Testis (tissue), 3 donors: Measurements from ENCODE around the gene MAP3K7. TPM values are rescaled to one million over a fixed set of nuclear protein-coding genes. Genes with fewer than 3 reads are reported as not detected.

Experiments
- DNase-seq: peaks from one replicate; pipeline ENCODE4 v3.0.0-alpha.2; 2019
- H3K27ac ChIP-seq, 2 donors: fragments of 200-600 bp; sonication (generic); one replicate each; pipeline ENCODE4 v1.5.1; 2019
- H3K27me3 ChIP-seq: fragments of 200-600 bp; sonication (generic); one replicate; pipeline ENCODE4 v1.5.1; 2019
- H3K36me3 ChIP-seq: fragments of 200-600 bp; sonication (generic); one replicate; pipeline ENCODE4 v1.5.1; 2017; ENCODE audit warnings: low read depth; ENCODE audit errors: missing control alignments
- H3K4me1 ChIP-seq: fragments of 200-600 bp; sonication (generic); one replicate; pipeline ENCODE4 v1.5.1; 2019
- H3K4me3 ChIP-seq, 2 donors: fragments of 200-600 bp; sonication (generic); one replicate each; pipeline ENCODE4 v1.5.1; 2017 to 2019
- H3K9me3 ChIP-seq: fragments of 200-600 bp; sonication (generic); one replicate; pipeline ENCODE4 v1.5.1; 2017
- CTCF ChIP-seq, 3 experiments: fragments of 450-650 bp in 2 of 3; fragments of 200-600 bp in 1 of 3; sonication (generic) in 1 of 3; IDR thresholded peaks; one replicate each; pipeline ENCODE4 v1.5.1; 2016 to 2019; ENCODE audit warnings: antibody characterized with exemption in 3 of 3, mild to moderate bottlenecking in 2 of 3, moderate library complexity in 1 of 3
- POLR2A ChIP-seq: fragments of 450-650 bp; IDR thresholded peaks from one replicate; pipeline ENCODE4 v1.6.1; 2017; ENCODE audit warnings: antibody characterized with exemption, mild to moderate bottlenecking, moderate library complexity
- WGBS, 2 donors: methylation state at CpG; one replicate each; pipeline ENCODE4 v1.1.5; 2018; 5-methylcytosine and 5-hydroxymethylcytosine counted together
- intact Hi-C: fragments of 100-400 bp; cut with DNase I; formaldehyde crosslinking; loops from one replicate; pipeline ENCODE4 v1.15.1; 2023; ENCODE audit warnings: low total_unique reads
- polyA plus RNA-seq: library from polyadenylated mRNA; stranded (reverse); fragments of 350-450 nt; fragmentation: Illumina TruSeq; extraction: RNeasy Lipid Tissue Mini Kit (QIAGEN cat#74804); gene quantifications from one replicate; pipeline ENCODE4 v1.2.3, GENCODE V29; 2014; ENCODE audit warnings: low read depth, low replicate concordance; ENCODE audit not compliant: insufficient read depth
- total RNA-seq, 2 donors: library from RNA; depleted of rRNA; stranded (reverse); fragments of >200 nt; gene quantifications; one replicate each; pipeline ENCODE4 v1.2.3, GENCODE V29; 2016

The MAP3K7 gene
- total and polyA plus RNA-seq, 3 donors from 2014 or later = 20.2 to 39.0 (median 35.7) TPM

GRCh38 chr6:90605749-90606340 is 19.0 kb upstream of the MAP3K7 start:
- Histone ChIP-seq H3K36me3 (no peaks in the 10 kb centered on the region), H3K9me3 (no peaks in the 10 kb centered on the region), H3K4me1 (no peaks in the 10 kb centered on the region), H3K27me3 (no peaks in the 10 kb centered on the region), H3K27ac (no peak overlapping the region), H3K4me3 (no peak overlapping the region)
- 30 to 45% methylated on average over 1 of the region's 1 CpG for WGBS, 2 donors
- no peak for TF ChIP-seq POLR2A
- no peak for TF ChIP-seq CTCF (IDR thresholded peaks at IDR 0.05)
- intact Hi-C loops = no loop called here
- no peak for DNase-seq

- intact Hi-C loops = no loop called here
- DNase-seq = no peak
Observed at GRCh38 chr6:90604546-90604945, 17.7 kb upstream of the MAP3K7 start.

GRCh38 chr6:90599151-90599550 is 12.3 kb upstream of the MAP3K7 start:
- Histone ChIP-seq H3K4me1 (no peaks in the 10 kb centered on the region), H3K4me3 (no peak overlapping the region), H3K36me3 (no peaks in the 10 kb centered on the region), H3K27me3 (no peaks in the 10 kb centered on the region), H3K9me3 (no peaks in the 10 kb centered on the region), H3K27ac (no peak overlapping the region)
- TF ChIP-seq POLR2A = no peak
- TF ChIP-seq CTCF (IDR thresholded peaks at IDR 0.05) = no peak
- intact Hi-C loops = no loop called here
- 77 to 84% methylated on average over 4 of the region's 4 CpGs for WGBS, 2 donors
- DNase-seq = no peak

More at GRCh38 chr6:90604546-90604945, 17.7 kb upstream of the MAP3K7 start:
- WGBS, 2 donors = 77 to 88% methylated on average over 1 of the region's 1 CpG
- no peak overlapping the region for H3K4me3 ChIP-seq
- no peaks in the 10 kb centered on the region for H3K4me1 ChIP-seq
- H3K9me3 ChIP-seq = no peaks in the 10 kb centered on the region
- H3K36me3 ChIP-seq = no peaks in the 10 kb centered on the region
- no peak overlapping the region for H3K27ac ChIP-seq
- H3K27me3 ChIP-seq = no peaks in the 10 kb centered on the region
- TF ChIP-seq POLR2A (no peak), CTCF (IDR thresholded peaks at IDR 0.05) (no peak)

DNA sequence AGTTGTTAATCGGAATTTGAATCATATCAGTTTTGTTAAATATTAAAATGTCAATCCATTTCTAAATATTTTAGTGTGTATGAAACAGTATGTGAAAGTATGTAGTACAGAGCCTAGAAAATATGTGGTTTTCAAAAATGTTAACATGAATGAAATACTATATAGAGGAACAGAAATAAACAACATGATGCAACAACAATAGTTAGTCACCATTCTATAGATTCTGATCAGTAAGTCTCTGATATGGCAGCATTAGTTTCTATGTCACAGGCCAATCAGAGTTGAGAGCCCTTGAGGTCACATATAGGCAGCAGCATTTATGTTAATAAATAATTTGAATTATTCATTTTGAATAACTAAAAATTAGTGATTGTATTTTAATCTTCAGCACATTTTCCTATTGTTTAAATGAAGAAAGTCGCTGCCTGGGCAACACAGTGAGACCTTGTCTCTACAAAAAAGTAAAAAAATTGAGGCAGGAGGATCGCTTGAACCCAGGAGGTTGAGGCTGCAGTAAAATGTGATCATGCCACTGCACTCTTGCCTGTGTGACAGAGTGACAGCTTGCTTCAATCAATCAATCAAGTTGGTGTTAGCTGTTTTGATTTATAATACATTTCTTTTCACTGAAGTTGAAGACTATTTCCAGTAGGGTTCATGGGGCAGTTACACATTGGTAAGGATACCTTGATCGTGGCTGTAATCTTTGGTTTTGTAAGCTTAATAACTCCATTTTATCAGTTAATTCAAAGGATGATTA is 11.5 kb upstream of the MAP3K7 start:
- Histone ChIP-seq H3K4me3 (no peak overlapping the region), H3K27ac (no peak overlapping the region), H3K4me1 (no peaks in the 10 kb centered on the region), H3K27me3 (no peaks in the 10 kb centered on the region), H3K36me3 (no peaks in the 10 kb centered on the region), H3K9me3 (no peaks in the 10 kb centered on the region)
- WGBS, 2 donors = 88 to 91% methylated on average over 4 of the region's 4 CpGs
- DNase-seq = no peak
- TF ChIP-seq POLR2A = no peak
- no peak for TF ChIP-seq CTCF (IDR thresholded peaks at IDR 0.05)
- intact Hi-C loops = no loop called here
